Suprapubic skin (tissue), 4 donors: Measurements from ENCODE around the gene OR2H1.

ENCODE experiments used
- CTCF ChIP-seq, 2 donors: fragments of 200-600 bp in 1 of 2; fragments of 450-650 bp in 1 of 2; sonication (generic) in 1 of 2; IDR thresholded peaks; one replicate each; pipeline ENCODE4 v1.5.1; 2016 to 2019; ENCODE audit warnings: antibody characterized with exemption in 2 of 2, mild to moderate bottlenecking in 1 of 2, moderate library complexity in 1 of 2
- POLR2A ChIP-seq, 2 donors: fragments of 450-650 bp; IDR thresholded peaks; one replicate each; pipeline ENCODE4 v1.6.1; 2017; ENCODE audit warnings: antibody characterized with exemption in 2 of 2, mild to moderate bottlenecking in 2 of 2, moderate library complexity in 2 of 2
- POLR2AphosphoS5 ChIP-seq, 3 donors: sonication (generic); formaldehyde crosslinking; IDR thresholded peaks; one replicate each; pipeline ENCODE4 v1.6.1; 2017; ENCODE audit warnings: antibody characterized with exemption in 3 of 3

DNA sequence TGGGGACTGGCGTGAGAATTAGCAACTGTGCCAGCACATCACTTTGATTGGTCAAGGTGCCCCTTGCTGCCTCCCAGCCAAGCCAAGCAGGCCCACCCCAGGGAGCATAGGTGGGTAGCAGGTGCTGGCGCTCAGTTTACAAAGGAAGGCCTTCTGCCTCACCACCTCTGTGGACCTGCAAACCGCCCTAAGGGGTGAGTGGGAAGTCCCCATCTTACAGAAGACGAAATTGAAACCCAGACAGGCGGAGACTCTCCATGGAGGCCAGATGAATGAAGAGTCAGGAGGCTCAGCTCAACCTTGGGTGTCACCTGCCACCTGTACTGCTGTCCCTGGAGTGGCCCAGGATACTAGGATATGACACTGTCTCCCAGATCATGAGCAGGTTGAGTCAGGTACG, 52.3 kb downstream of the OR2H1 start:
- no peak for TF ChIP-seq CTCF (IDR thresholded peaks at IDR 0.05)
- no peak for TF ChIP-seq POLR2A (IDR thresholded peaks at IDR 0.05)
- TF ChIP-seq POLR2AphosphoS5 (IDR thresholded peaks at IDR 0.05), result no peak
